NCI-H1930 (cell line): ENCODE measurements around the gene SULT1A1.

Experiments
- DNase-seq, 2 experiments: peaks; one replicate each; lab custom pipeline; 2025; lab: John Stamatoyannopoulos, UW

SULT1A1 gene

DNA sequence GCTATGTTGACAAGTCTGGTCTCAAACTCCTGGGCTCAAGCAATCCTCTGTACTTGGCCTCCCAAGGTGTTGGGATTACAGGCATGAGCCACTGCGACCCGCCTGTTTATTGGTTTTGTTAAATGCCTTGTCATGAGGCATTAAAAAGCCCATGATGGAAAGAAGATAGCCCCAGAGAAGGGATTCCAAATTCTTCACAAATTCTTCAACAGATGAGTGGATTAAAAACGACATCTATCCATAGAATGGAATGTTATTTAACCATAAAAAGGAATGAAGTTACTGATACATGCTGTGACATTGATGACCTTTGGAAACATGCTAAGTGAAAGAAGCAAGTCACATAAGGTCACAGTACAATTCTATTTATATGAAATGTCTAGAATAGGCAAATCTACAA is 51.4 kb downstream of the SULT1A1 start:
- no peak for DNase-seq

DNA sequence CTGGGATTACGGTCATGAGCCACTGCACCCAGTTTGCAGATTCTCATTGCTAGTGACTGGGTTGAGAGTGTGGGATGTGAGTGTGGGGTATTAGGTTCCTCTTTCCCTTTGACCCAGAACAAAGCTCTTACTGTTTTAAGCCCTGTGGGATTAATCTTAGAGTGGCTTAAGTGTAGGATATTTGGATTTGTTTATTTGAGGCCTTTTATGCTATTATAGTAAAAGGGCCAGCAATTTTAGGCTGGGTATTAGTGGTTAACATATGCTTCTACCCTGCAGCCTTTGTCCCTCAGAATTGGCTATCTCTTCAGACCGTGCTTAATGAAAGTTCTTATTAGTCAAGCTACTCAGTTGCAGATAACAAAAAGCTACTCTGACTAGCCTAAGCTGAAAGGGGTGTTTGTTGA is 52.9 kb downstream of the SULT1A1 start:
- no peak for DNase-seq

DNA sequence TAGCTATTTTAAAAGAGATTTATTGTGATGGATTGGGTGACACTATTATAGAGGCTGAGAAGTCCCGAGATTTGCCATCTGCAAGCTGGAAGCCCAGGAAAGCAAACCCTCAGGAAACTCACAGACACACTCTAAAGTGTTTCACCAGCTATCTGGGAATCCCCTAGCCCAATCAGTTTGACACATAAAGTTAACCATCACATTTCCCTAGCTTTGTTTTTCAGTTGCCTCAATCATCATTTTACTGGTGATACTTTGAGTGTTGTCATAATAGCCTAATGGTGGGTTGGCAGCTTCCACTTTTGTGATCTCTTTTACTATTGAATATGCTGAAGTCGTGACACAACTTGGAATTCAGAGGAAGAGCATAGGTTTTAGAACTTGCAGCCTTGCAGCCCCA is 54.3 kb downstream of the SULT1A1 start:
- no peak for DNase-seq
